Measurements from ENCODE around the gene HLA-DQB2. TPM values are rescaled to one million over a fixed set of nuclear protein-coding genes. Genes with fewer than 3 reads are reported as not detected.

The HLA-DQB2 gene
- total and polyA plus RNA-seq, 2 of the 8 experiments (the other 6 are each of a cell fraction or from before 2014, with no cell fraction given), result not detected

DNA sequence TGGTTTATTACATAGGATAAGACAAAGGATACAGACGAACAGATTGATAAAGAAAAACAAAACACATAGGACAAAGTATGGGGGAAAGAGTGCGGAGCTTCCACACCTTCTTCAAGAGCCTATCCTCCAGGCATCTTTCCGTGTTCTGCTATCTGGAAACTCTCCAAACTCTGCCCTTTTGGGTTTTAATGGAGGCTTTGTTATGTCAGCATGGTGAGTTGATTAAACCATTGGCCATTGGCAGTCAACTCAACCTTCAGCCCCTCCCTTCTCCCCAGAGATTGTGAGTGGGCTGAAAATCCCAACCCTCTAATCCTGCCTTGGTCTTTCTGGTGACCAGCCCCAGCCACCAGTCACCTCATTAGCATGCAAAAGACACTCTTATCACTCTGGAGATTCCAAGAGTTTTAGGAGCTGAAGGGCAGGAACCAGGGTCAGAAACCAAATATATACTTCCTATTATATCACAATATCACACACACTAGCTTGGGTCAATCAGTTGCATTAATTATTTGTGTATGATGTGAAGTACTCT, 29.6 kb upstream of the HLA-DQB2 start:
- 60% methylated on average over 3 of the region's 3 CpGs; no CpG with 5 or more reads in 1 of the 2 experiments for WGBS, 2 experiments (ENCODE audit: extremely low coverage in 1 of 2, insufficient coverage in 1 of 2, insufficient read length in 1 of 2, insufficient replicate concordance in 2 of 2, low coverage in 1 of 2, low lambda C conversion rate in 2 of 2, missing lambda C conversion rate in 1 of 2)
- TF ChIP-seq SP2 (IDR thresholded peaks at IDR 0.05; ENCODE audit: low read length), result no peak
- TF ChIP-seq TEAD4 (IDR thresholded peaks at IDR 0.05; ENCODE audit: low read depth, low read length), result no peak
- no peak for TF ChIP-seq GABPA (IDR thresholded peaks at IDR 0.05; ENCODE audit: borderline replicate concordance, insufficient read depth, low read length)
- no peak for TF ChIP-seq CHD2 (IDR thresholded peaks at IDR 0.05; ENCODE audit: low read length)
- Histone ChIP-seq H3K27ac (ENCODE audit: low read depth, low read length) (no peak overlapping the region), H3K56ac (replicated peaks; ENCODE audit: insufficient read length, low read depth, low read length) (no peak overlapping the region), H4K91ac (replicated peaks; ENCODE audit: insufficient read length, low read length) (no peak overlapping the region), H3K9ac (replicated peaks in 1 of 4; ENCODE audit: extremely low read depth in 1 of 4, low read depth in 3 of 4, low read length in 3 of 4) (no peak overlapping the region), H3K4ac (replicated peaks; ENCODE audit: insufficient read length, low read depth, low read length) (no peak overlapping the region), H3K18ac (ENCODE audit: extremely low read depth, low read length) (no peak overlapping the region), H3K23ac (ENCODE audit: insufficient read length) (no peak overlapping the region), H3K14ac (ENCODE audit: insufficient read length) (no peak overlapping the region), H3K4me1 (replicated peaks in 1 of 4; ENCODE audit: control insufficient read depth in 3 of 4, insufficient read depth in 4 of 4, low read length in 3 of 4) (peaks cover 0 to 3% (median 0%) of the 10 kb centered on the region in 4 experiments; a peak in 2 of 7 replicates), H3K23me2 (ENCODE audit: low read depth, low read length) (no peaks in the 10 kb centered on the region), H3K36me3 (ENCODE audit: control insufficient read depth in 2 of 4, insufficient read depth in 4 of 4, low read length in 3 of 4) (no peaks in the 10 kb centered on the region), H4K8ac (ENCODE audit: extremely low read depth, insufficient read depth, low read length) (no peak overlapping the region), H2BK20ac (ENCODE audit: low read length) (no peak overlapping the region), H3K4me3 (ENCODE audit: extremely low read depth in 1 of 4, insufficient read depth in 2 of 4, low read depth in 3 of 4, low read length in 4 of 4) (no peak overlapping the region), H3K79me2 (ENCODE audit: control insufficient read depth in 1 of 2, insufficient read depth in 2 of 2, low read length in 2 of 2) (no peaks in the 10 kb centered on the region), H4K20me1 (replicated peaks in 1 of 2; ENCODE audit: control insufficient read depth in 1 of 2, insufficient read depth in 2 of 2, low read length in 2 of 2) (no peaks in the 10 kb centered on the region), H3K4me2 (ENCODE audit: insufficient read depth in 1 of 2, low read depth in 2 of 2, low read length in 2 of 2) (no peak overlapping the region), H2BK5ac (ENCODE audit: low read depth, low read length) (no peak overlapping the region), H3K27me3 (replicated peaks in 1 of 4; ENCODE audit: control insufficient read depth in 3 of 4, extremely low read depth in 1 of 4, insufficient read depth in 3 of 4, low read length in 3 of 4) (no peaks in the 10 kb centered on the region), H3K79me1 (ENCODE audit: low read depth, low read length) (no peaks in the 10 kb centered on the region), H2BK15ac (ENCODE audit: low read length) (no peak overlapping the region), H2AK5ac (ENCODE audit: low read depth, low read length) (no peak overlapping the region), H4K5ac (ENCODE audit: insufficient read length, low read depth, low read length) (no peak overlapping the region), H3K9me3 (ENCODE audit: insufficient read depth in 2 of 2, low read depth in 1 of 2, low read length in 1 of 2) (no peaks in the 10 kb centered on the region), H2AFZ (ENCODE audit: low read length) (no peak overlapping the region), H2BK120ac (replicated peaks; ENCODE audit: low read depth, low read length) (no peak overlapping the region), H2BK12ac (ENCODE audit: low read depth, low read length) (no peak overlapping the region)
- ChIA-PET POLR2A (ENCODE audit: partially characterized antibody) (no interaction called here), CTCF (ENCODE audit: partially characterized antibody) (interaction anchor here (0.6 to 1.5 kb wide), 10 partner anchors 14 to 553 kb away, joined by 3 to 5 read pairs (median 3); no protein-coding TSS in a partner anchor)
- DNase-seq (ENCODE audit: low read depth in 1 of 2, low spot score in 2 of 2) (no peak), FAIRE-seq (no peak)
